GM23248 (cell line): ENCODE data around the gene SSBP2. TPM values are rescaled to one million over a fixed set of nuclear protein-coding genes. Genes with fewer than 3 reads are reported as not detected.
"Not testable (repeated sequence)": the region's sequence is repeated elsewhere in the genome, so short reads cannot be mapped to it uniquely, and the experiment has no call there.

Experiments used
- DNase-seq: peaks from one replicate; pipeline ENCODE4 v3.0.0-alpha.2; 2015
- H2AFZ ChIP-seq: fragments of 200-600 bp; sonication (generic); 2 replicates; pipeline ENCODE4 v1.6.1; 2016; ENCODE audit warnings: antibody characterized with exemption
- H3F3A ChIP-seq: fragments of 200-600 bp; sonication (generic); 2 replicates; pipeline ENCODE4 v1.6.1; 2016; ENCODE audit warnings: mild to moderate bottlenecking, antibody characterized with exemption, mixed run types; ENCODE audit not compliant: insufficient read depth
- H3K27ac ChIP-seq: fragments of 200-600 bp; sonication (generic); 2 replicates; pipeline ENCODE4 v1.5.1; 2016; ENCODE audit warnings: mild to moderate bottlenecking
- H3K27me3 ChIP-seq: fragments of 200-600 bp; sonication (generic); replicated peaks from 2 replicates; pipeline ENCODE4 v1.6.1; 2016; ENCODE audit warnings: mild to moderate bottlenecking; ENCODE audit not compliant: insufficient read depth
- H3K36me3 ChIP-seq: fragments of 200-600 bp; sonication (generic); 2 replicates; pipeline ENCODE4 v1.6.1; 2016; ENCODE audit warnings: low read depth, mild to moderate bottlenecking
- H3K4me1 ChIP-seq: fragments of 200-600 bp; sonication (generic); 2 replicates; pipeline ENCODE4 v1.6.1; 2016; ENCODE audit warnings: mild to moderate bottlenecking; ENCODE audit not compliant: insufficient read depth
- H3K4me2 ChIP-seq: fragments of 200-600 bp; sonication (generic); one replicate; pipeline ENCODE4 v1.6.1; 2016; ENCODE audit warnings: mild to moderate bottlenecking; ENCODE audit not compliant: unreplicated experiment
- H3K4me3 ChIP-seq: fragments of 200-600 bp; sonication (generic); 2 replicates; pipeline ENCODE4 v1.5.1; 2016; ENCODE audit warnings: mild to moderate bottlenecking
- H3K79me2 ChIP-seq: fragments of 200-600 bp; sonication (generic); 2 replicates; pipeline ENCODE4 v1.6.1; 2016; ENCODE audit warnings: mild to moderate bottlenecking; ENCODE audit not compliant: insufficient read depth
- H3K9ac ChIP-seq: fragments of 200-600 bp; sonication (generic); 2 replicates; pipeline ENCODE4 v1.6.1; 2016; ENCODE audit warnings: mild to moderate bottlenecking
- H3K9me2 ChIP-seq: fragments of 200-600 bp; sonication (generic); 2 replicates; pipeline ENCODE4 v1.6.1; 2016; ENCODE audit warnings: mixed run types, mild to moderate bottlenecking, moderate library complexity; ENCODE audit not compliant: insufficient read depth
- H3K9me3 ChIP-seq: fragments of 200-600 bp; sonication (generic); one replicate; pipeline ENCODE4 v1.6.1; 2017; ENCODE audit warnings: low read depth
- H4K20me1 ChIP-seq: fragments of 200-600 bp; sonication (generic); 2 replicates; pipeline ENCODE4 v1.6.0; 2016; ENCODE audit not compliant: insufficient read depth
- EZH2 ChIP-seq: fragments of 200-600 bp; sonication (generic); IDR thresholded peaks from 2 replicates; pipeline ENCODE4 v1.6.1; 2018; ENCODE audit warnings: antibody characterized with exemption, mild to moderate bottlenecking; ENCODE audit not compliant: insufficient read depth, poor library complexity, severe bottlenecking
- EZH2phosphoT487 ChIP-seq: fragments of 200-600 bp; sonication (generic); IDR thresholded peaks from 2 replicates; pipeline ENCODE4 v1.6.1; 2018; ENCODE audit warnings: antibody characterized with exemption, moderate library complexity, mild to moderate bottlenecking, low read depth; ENCODE audit not compliant: insufficient read depth
- WGBS, 2 experiments: methylation state at CpG; one replicate each; pipeline ENCODE4 v1.1.6; 2015 to 2017; ENCODE audit warnings: low lambda C conversion rate in 2 of 2, low coverage in 1 of 2; ENCODE audit errors: missing lambda C conversion rate in 2 of 2; 5-methylcytosine and 5-hydroxymethylcytosine counted together
- in situ Hi-C: fragments of 300-500 bp; cut with MboI; formaldehyde crosslinking; loops from 2 replicates; pipeline ENCODE4 v1.15.0; 2020
- polyA plus RNA-seq: library from polyadenylated mRNA; unstranded; fragments of >200 nt; fragmentation: Nextera tagmentation; extraction: Ambion mirVana; gene quantifications from 2 replicates; pipeline ENCODE4 v1.2.1, GENCODE V29; 2016
- total RNA-seq: library from RNA; depleted of rRNA; stranded (reverse); fragments of >200 nt; shearing (Covaris generic); gene quantifications from 2 replicates; pipeline ENCODE4 v1.2.3, GENCODE V29; 2014

Gene SSBP2
- total and polyA plus RNA-seq, 2 experiments from 2014 or later, result 25.5 to 40.0 TPM

DNA sequence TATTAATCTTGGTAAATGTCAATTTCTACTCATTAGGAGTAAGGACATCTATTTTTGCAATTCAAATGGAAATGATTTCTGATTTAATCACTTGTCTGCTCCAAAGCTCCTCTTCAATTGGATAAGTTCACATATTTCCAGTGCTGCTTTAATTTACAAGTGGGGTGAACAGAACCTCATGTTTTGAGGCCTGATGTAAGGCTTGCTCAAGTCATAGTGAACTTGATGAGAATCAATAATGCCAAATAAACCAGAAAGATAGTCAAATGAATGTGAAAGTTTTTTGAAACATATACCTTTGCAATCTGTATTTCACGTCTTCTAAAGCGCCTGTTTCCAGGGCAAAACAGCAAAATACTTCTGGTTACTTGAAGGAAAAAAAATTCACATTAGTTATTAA, 341.5 kb downstream of the SSBP2 start:
- in situ Hi-C loops, result no loop called here
- no peak overlapping the region for H3K9ac ChIP-seq
- no peak overlapping the region for H3K4me2 ChIP-seq
- no peaks in the 10 kb centered on the region for H3K9me3 ChIP-seq
- H2AFZ ChIP-seq, result no peak overlapping the region
- H3K4me3 ChIP-seq, result no peak overlapping the region
- H3K27me3 ChIP-seq, result no peaks in the 10 kb centered on the region
- DNase-seq, result no peak
- H4K20me1 ChIP-seq, result no peaks in the 10 kb centered on the region
- H3K79me2 ChIP-seq, result no peaks in the 10 kb centered on the region
- H3K27ac ChIP-seq, result no peak overlapping the region
- H3K36me3 ChIP-seq, result no peaks in the 10 kb centered on the region
- peaks cover 7% of the 10 kb centered on the region for H3K4me1 ChIP-seq
- WGBS, 2 experiments, result 90 to 96% methylated on average over 2 of the region's 2 CpGs
- H3F3A ChIP-seq, result 0 out of 2 replicates have a peak, but pooled peaks cover 4% of the 10 kb centered on the region
- no peaks in the 10 kb centered on the region for H3K9me2 ChIP-seq
- TF ChIP-seq EZH2phosphoT487, result no peak
- TF ChIP-seq EZH2, result no peak

DNA sequence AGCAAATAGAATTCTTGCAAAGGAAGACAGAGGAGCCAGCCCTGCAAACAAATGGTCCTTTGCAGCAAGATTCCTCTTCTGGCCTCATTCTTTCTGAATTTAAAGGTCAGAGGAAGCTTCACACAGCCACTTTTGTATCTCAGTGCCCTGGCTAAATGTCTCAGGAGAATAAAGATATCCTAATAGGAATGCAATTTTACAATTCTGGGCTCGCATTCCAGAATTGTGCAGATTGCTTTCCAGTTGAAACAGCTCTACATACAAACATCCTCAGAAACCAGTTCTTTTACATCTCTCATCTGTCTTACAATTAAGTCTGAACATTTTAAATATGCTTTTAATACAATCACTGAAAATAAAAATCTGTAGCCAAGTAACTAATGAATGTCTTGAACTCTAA, 342.4 kb downstream of the SSBP2 start:
- Histone ChIP-seq H3K9ac (no peak overlapping the region), H2AFZ (no peak overlapping the region), H3K4me2 (no peak overlapping the region), H3K27me3 (no peaks in the 10 kb centered on the region), H3K9me2 (no peaks in the 10 kb centered on the region), H4K20me1 (no peaks in the 10 kb centered on the region), H3K4me1 (peaks cover 7% of the 10 kb centered on the region), H3K9me3 (no peaks in the 10 kb centered on the region), H3F3A (0 out of 2 replicates have a peak, but pooled peaks cover 4% of the 10 kb centered on the region), H3K4me3 (no peak overlapping the region), H3K27ac (no peak overlapping the region), H3K36me3 (no peaks in the 10 kb centered on the region), H3K79me2 (no peaks in the 10 kb centered on the region)
- TF ChIP-seq EZH2phosphoT487 (no peak), EZH2 (no peak)
- in situ Hi-C loops, result no loop called here
- 71 to 84% methylated on average over 1 of the region's 1 CpG for WGBS, 2 experiments
- DNase-seq, result peak; percentile 28

DNA sequence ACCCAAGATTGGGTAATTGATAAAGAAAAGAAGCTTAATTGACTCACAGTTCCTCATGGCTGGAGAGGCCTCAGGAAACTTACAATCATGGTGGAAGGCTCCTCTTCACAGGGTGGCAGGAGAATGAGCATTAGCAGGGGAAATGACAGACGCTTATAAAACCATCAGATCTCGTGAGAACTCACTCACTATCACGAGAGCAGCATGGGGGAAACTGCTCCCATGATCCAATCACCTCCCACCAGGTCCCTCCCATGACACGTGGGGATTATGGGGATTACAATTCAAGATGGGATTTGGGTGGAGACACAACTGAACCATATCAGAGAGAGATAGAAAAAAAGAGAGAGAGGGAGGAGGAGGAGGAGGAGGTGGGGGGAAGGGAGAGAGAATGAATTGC, 343.1 kb downstream of the SSBP2 start:
- in situ Hi-C loops, H3K36me3 ChIP-seq: not testable (repeated sequence)
- WGBS, 2 experiments, result 74 to 76% methylated on average over 4 of the region's 4 CpGs

DNA sequence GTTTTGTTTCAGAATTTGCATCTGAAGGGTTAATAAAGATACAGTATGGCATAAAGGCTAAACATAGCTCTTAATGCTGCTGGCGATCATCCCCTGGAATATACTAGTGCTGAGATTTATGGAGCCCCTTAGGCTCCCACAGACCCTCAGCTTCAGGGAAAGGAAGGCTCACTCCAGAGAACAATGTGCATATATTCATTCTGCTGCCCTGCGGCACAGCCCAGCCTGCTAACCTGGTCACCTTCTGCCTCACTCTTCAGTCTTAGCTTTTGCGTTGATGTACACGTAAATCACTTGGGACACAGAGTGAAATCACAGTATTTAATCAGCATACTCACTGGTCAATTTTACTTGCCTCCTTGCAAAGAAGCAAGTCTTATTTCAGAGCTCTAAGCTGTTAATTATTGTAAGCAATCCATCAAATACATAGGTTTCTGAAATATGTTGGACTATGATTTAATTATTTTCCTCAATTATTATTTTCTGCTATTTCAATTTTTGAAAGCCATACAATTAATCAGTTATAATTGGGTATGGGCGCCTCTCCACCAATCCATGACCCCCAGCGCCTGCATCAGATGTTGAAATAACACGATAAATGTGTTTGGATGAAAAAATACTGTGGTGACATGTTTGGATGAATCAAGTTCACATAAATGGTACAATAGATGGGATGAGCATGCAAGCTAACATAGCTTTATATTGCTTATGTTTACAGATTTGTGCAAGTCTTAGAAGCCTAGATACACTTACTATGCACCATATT, 345.6 kb downstream of the SSBP2 start:
- H3K4me3 ChIP-seq, result no peak overlapping the region
- 0 out of 2 replicates have a peak, but pooled peaks cover 4% of the 10 kb centered on the region for H3F3A ChIP-seq
- H3K79me2 ChIP-seq, result no peaks in the 10 kb centered on the region
- H2AFZ ChIP-seq, result no peak overlapping the region
- no peak overlapping the region for H3K27ac ChIP-seq
- no peaks in the 10 kb centered on the region for H3K36me3 ChIP-seq
- H3K9ac ChIP-seq, result no peak overlapping the region
- 67% methylated on average over 7 of the region's 7 CpGs for WGBS, 2 experiments
- in situ Hi-C loops, result no loop called here
- H4K20me1 ChIP-seq, result no peaks in the 10 kb centered on the region
- no peak for DNase-seq
- no peaks in the 10 kb centered on the region for H3K9me2 ChIP-seq
- TF ChIP-seq EZH2, result no peak
- TF ChIP-seq EZH2phosphoT487, result no peak
- H3K9me3 ChIP-seq, result no peaks in the 10 kb centered on the region
- peaks cover 7% of the 10 kb centered on the region for H3K4me1 ChIP-seq
- no peak overlapping the region for H3K4me2 ChIP-seq
- H3K27me3 ChIP-seq, result no peaks in the 10 kb centered on the region

More for the DNA sequence above, 343.1 kb downstream of the SSBP2 start:
- H4K20me1 ChIP-seq, H3K27ac ChIP-seq, H3K27me3 ChIP-seq, H3K4me2 ChIP-seq, H3K9ac ChIP-seq, DNase-seq, H3K79me2 ChIP-seq, H3K4me1 ChIP-seq, H3K9me2 ChIP-seq, H3F3A ChIP-seq, H3K4me3 ChIP-seq, H3K9me3 ChIP-seq, H2AFZ ChIP-seq: not testable (repeated sequence)
